IMR-90 (cell line): ENCODE results near the gene SLCO3A1. TPM values are rescaled to one million over a fixed set of nuclear protein-coding genes. Genes with fewer than 3 reads are reported as not detected.

Source experiments
- ATAC-seq: fragments of 200-7000 bp; cut with Tn5 transposase; 2 replicates; pipeline ENCODE4 v1.9.1; 2020; ENCODE audit warnings: low read depth, mild to moderate bottlenecking, moderate library complexity
- BruUV-seq: library from RNA; stranded (reverse); fragments of 400-500 nt; replicated peaks from 2 replicates; lab custom pipeline; 2021; lab: Mats Ljungman, UMichigan
- CTCF ChIA-PET: fragments of 300-600 bp; formaldehyde crosslinking; extraction: SDS; loops from one replicate; lab custom pipeline; 2021; ENCODE audit warnings: antibody characterized with exemption; lab: Yijun Ruan, JAX
- POLR2A ChIA-PET: fragments of 300-600 bp; sonication (Branson Sonifier 250); formaldehyde crosslinking; loops from one replicate; lab custom pipeline; 2022; ENCODE audit warnings: antibody characterized with exemption; ENCODE audit not compliant: unreplicated experiment; lab: Charles Lee
- DNase-seq: peaks from one replicate; pipeline ENCODE4 v3.0.0; 2013
- H2AFZ ChIP-seq: replicated peaks from 2 replicates; pipeline ENCODE3; 2013; ENCODE audit warnings: low read length, mild to moderate bottlenecking; ENCODE audit not compliant: poor library complexity
- H2AK5ac ChIP-seq: 2 replicates; pipeline ENCODE4 v1.6.1; 2013; ENCODE audit warnings: low read depth, low read length, inconsistent platforms
- H2AK9ac ChIP-seq: replicated peaks from 2 replicates; pipeline ENCODE3; 2013; ENCODE audit warnings: mild to moderate bottlenecking, low read depth, low read length, moderate library complexity; ENCODE audit not compliant: poor library complexity
- H2BK120ac ChIP-seq: 2 replicates; pipeline ENCODE4 v1.6.1; 2013; ENCODE audit warnings: low read depth, low read length, inconsistent platforms
- H2BK15ac ChIP-seq: 3 replicates; pipeline ENCODE4 v1.6.1; 2013; ENCODE audit warnings: low read depth, low read length, inconsistent platforms
- H2BK20ac ChIP-seq: 2 replicates; pipeline ENCODE4 v1.6.1; 2013; ENCODE audit warnings: low read depth, mild to moderate bottlenecking, inconsistent platforms, low read length, moderate library complexity
- H2BK5ac ChIP-seq: 2 replicates; pipeline ENCODE4 v1.6.1; 2013; ENCODE audit warnings: mild to moderate bottlenecking, low read depth, low read length, inconsistent platforms; ENCODE audit not compliant: poor library complexity, severe bottlenecking
- H3K14ac ChIP-seq: replicated peaks from 2 replicates; pipeline ENCODE4 v1.6.1; 2013; ENCODE audit warnings: low read depth, low read length, inconsistent platforms
- H3K18ac ChIP-seq: 2 replicates; pipeline ENCODE4 v1.6.1; 2013; ENCODE audit warnings: low read depth, low read length, control low read depth
- H3K23ac ChIP-seq: 2 replicates; pipeline ENCODE4 v1.6.1; 2013; ENCODE audit warnings: low read depth, low read length, inconsistent platforms
- H3K27ac ChIP-seq: 2 replicates; pipeline ENCODE4 v1.5.1; 2013; ENCODE audit warnings: mild to moderate bottlenecking, control low read depth, low read length; ENCODE audit not compliant: insufficient read depth
- H3K27me3 ChIP-seq: 2 replicates; pipeline ENCODE4 v1.6.1; 2013; ENCODE audit warnings: low read length; ENCODE audit not compliant: control insufficient read depth, insufficient read depth
- H3K36me3 ChIP-seq: 2 replicates; pipeline ENCODE4 v1.6.1; 2013; ENCODE audit warnings: low read length, mixed read lengths; ENCODE audit not compliant: control insufficient read depth, insufficient read depth
- H3K4ac ChIP-seq: 2 replicates; pipeline ENCODE4 v1.6.1; 2013; ENCODE audit warnings: low read depth, low read length, inconsistent platforms
- H3K4me1 ChIP-seq: 2 replicates; pipeline ENCODE4 v1.6.1; 2013; ENCODE audit warnings: low read length, mixed read lengths; ENCODE audit not compliant: control insufficient read depth, insufficient read depth
- H3K4me2 ChIP-seq: 2 replicates; pipeline ENCODE4 v1.6.1; 2013; ENCODE audit warnings: low read depth, mild to moderate bottlenecking, control low read depth, low read length, moderate library complexity
- H3K4me3 ChIP-seq: 2 replicates; pipeline ENCODE4 v1.5.1; 2013; ENCODE audit warnings: low read depth, mild to moderate bottlenecking, control low read depth, low read length, moderate library complexity; ENCODE audit not compliant: insufficient read depth
- H3K56ac ChIP-seq: 2 replicates; pipeline ENCODE4 v1.6.1; 2013; ENCODE audit warnings: low read length, inconsistent platforms; ENCODE audit not compliant: insufficient read depth; ENCODE audit errors: extremely low read depth
- H3K79me1 ChIP-seq, 2 experiments: 2 replicates each; pipeline ENCODE4 v1.6.1; 2013; ENCODE audit warnings: low read length in 2 of 2, inconsistent platforms in 1 of 2, low read depth in 1 of 2
- H3K9ac ChIP-seq: 2 replicates; pipeline ENCODE4 v1.6.1; 2013; ENCODE audit warnings: low read depth, low read length, control low read depth
- H3K9me1 ChIP-seq: 2 replicates; pipeline ENCODE4 v1.6.1; 2013; ENCODE audit warnings: low read length, inconsistent platforms; ENCODE audit not compliant: insufficient read depth
- H3K9me3 ChIP-seq: 2 replicates; pipeline ENCODE4 v1.6.1; 2013; ENCODE audit warnings: low read length; ENCODE audit not compliant: control insufficient read depth, insufficient read depth
- H4K20me1 ChIP-seq: 2 replicates; pipeline ENCODE4 v1.6.1; 2013; ENCODE audit warnings: low read length, inconsistent platforms; ENCODE audit not compliant: insufficient read depth
- H4K5ac ChIP-seq: 2 replicates; pipeline ENCODE4 v1.6.1; 2013; ENCODE audit warnings: mild to moderate bottlenecking, low read depth, low read length, control low read depth
- H4K8ac ChIP-seq, 2 experiments: 2 replicates each; pipeline ENCODE4 v1.6.1; 2013; ENCODE audit warnings: low read depth in 2 of 2, low read length in 2 of 2, control low read depth in 1 of 2, inconsistent platforms in 1 of 2
- H4K91ac ChIP-seq: 2 replicates; pipeline ENCODE4 v1.6.1; 2013; ENCODE audit warnings: low read depth, low read length, inconsistent platforms; ENCODE audit not compliant: insufficient read depth
- BHLHE40 ChIP-seq: fragments of 150-350 bp; IDR thresholded peaks from 2 replicates; pipeline ENCODE4 v1.6.1; 2016; ENCODE audit warnings: mild to moderate bottlenecking, low read depth, low read length
- CEBPB ChIP-seq: IDR thresholded peaks from 2 replicates; pipeline ENCODE4 v1.6.1; 2012; ENCODE audit warnings: low read depth, low read length, improper control_type of control experiment
- CHD1 ChIP-seq: IDR thresholded peaks from 2 replicates; pipeline ENCODE4 v1.6.1; 2012; ENCODE audit warnings: low read depth, low read length, improper control_type of control experiment
- CTCF ChIP-seq: conservative IDR thresholded peaks from 2 replicates; pipeline ENCODE4 v1.5.1; 2012; ENCODE audit warnings: mild to moderate bottlenecking, low read depth, low read length, improper control_type of control experiment
- ELK1 ChIP-seq: fragments of 150-350 bp; IDR thresholded peaks from 2 replicates; pipeline ENCODE4 v1.6.1; 2016; ENCODE audit warnings: low read depth, mild to moderate bottlenecking, low read length, moderate library complexity, borderline replicate concordance
- FOS ChIP-seq: fragments of 150-350 bp; IDR thresholded peaks from 2 replicates; pipeline ENCODE4 v1.6.1; 2016; ENCODE audit warnings: low read depth, low read length
- MAFK ChIP-seq: IDR thresholded peaks from 2 replicates; pipeline ENCODE4 v1.6.1; 2012; ENCODE audit warnings: low read depth, low read length, improper control_type of control experiment
- MAZ ChIP-seq: IDR thresholded peaks from 2 replicates; pipeline ENCODE4 v1.6.1; 2012; ENCODE audit warnings: low read depth, mild to moderate bottlenecking, low read length, improper control_type of control experiment, moderate library complexity, borderline replicate concordance
- MXI1 ChIP-seq: IDR thresholded peaks from 2 replicates; pipeline ENCODE4 v1.6.1; 2012; ENCODE audit warnings: low read depth, mild to moderate bottlenecking, low read length, moderate library complexity, borderline replicate concordance
- POLR2A ChIP-seq: IDR thresholded peaks from 2 replicates; pipeline ENCODE4 v1.6.1; 2012; ENCODE audit warnings: mild to moderate bottlenecking, low read depth, low read length
- RAD21 ChIP-seq: IDR thresholded peaks from 2 replicates; pipeline ENCODE4 v1.6.1; 2012; ENCODE audit warnings: low read length, improper control_type of control experiment
- RCOR1 ChIP-seq: IDR thresholded peaks from 2 replicates; pipeline ENCODE4 v1.6.1; 2012; ENCODE audit warnings: mild to moderate bottlenecking, low read length, improper control_type of control experiment; ENCODE audit not compliant: insufficient replicate concordance
- RFX5 ChIP-seq: IDR thresholded peaks from 2 replicates; pipeline ENCODE4 v1.8.0; 2012; ENCODE audit warnings: low read depth, mild to moderate bottlenecking, low read length, moderate library complexity
- SMC3 ChIP-seq: fragments of 150-350 bp; IDR thresholded peaks from 2 replicates; pipeline ENCODE4 v1.6.1; 2016; ENCODE audit warnings: low read depth, mild to moderate bottlenecking, antibody characterized with exemption, low read length, moderate library complexity
- WGBS, 2 experiments: methylation state at CpG; one replicate each; pipeline versions ENCODE4 v1.1.5 to v1.1.7; 2013; ENCODE audit warnings: missing lambda C conversion rate in 2 of 2; ENCODE audit not compliant: insufficient read length in 1 of 2; ENCODE audit errors: extremely low coverage in 2 of 2; 5-methylcytosine and 5-hydroxymethylcytosine counted together
- dilution Hi-C: fragments of 300-500 bp; cut with HindIII; formaldehyde crosslinking; loops from one replicate; pipeline ENCODE4 v1.14.3; 2018; ENCODE audit warnings: low sequenced_read_pairs; ENCODE audit not compliant: unreplicated experiment
- in situ Hi-C: fragments of 300-500 bp; cut with MboI; formaldehyde crosslinking; loops from 3 replicates; pipeline ENCODE4 v1.14.3; 2019; ENCODE audit warnings: low sequenced_read_pairs, inconsistent platforms, mixed read lengths
- intact Hi-C: fragments of 100-400 bp; cut with micrococcal nuclease; formaldehyde crosslinking; loops from 2 replicates; pipeline ENCODE4 v1.10.0; 2022
- polyA plus RNA-seq, 3 experiments: library from polyadenylated mRNA; depleted of rRNA; stranded (reverse); fragments of >200 nt; gene quantifications; 2 replicates each; pipeline ENCODE4 v1.2.3, GENCODE V29; 2012; ENCODE audit warnings: low replicate concordance in 1 of 3
- total RNA-seq: library from RNA; depleted of rRNA; stranded (reverse); fragments of >200 nt; gene quantifications from 2 replicates; pipeline ENCODE4 v1.2.3, GENCODE V29; 2012
- TF ChIP-seq, protein P1 (sequence below): fragments of 150-350 bp; IDR thresholded peaks from 2 replicates; pipeline ENCODE4 v1.6.1; 2017; ENCODE audit warnings: mild to moderate bottlenecking, antibody characterized with exemption, low read length, low read depth

Gene SLCO3A1
- total and polyA plus RNA-seq, 2 of the 4 experiments (the other 2 are of a cell fraction) = 4.7 to 8.1 TPM

GRCh38 chr15:91881569-91882297, 28.2 kb downstream of the SLCO3A1 start:
- H4K5ac ChIP-seq = no peak overlapping the region
- H4K20me1 ChIP-seq = no peaks in the 10 kb centered on the region
- H3K9me1 ChIP-seq = peaks cover 10% of the 10 kb centered on the region; the same call in 1 of the 2 replicates
- H3K4me3 ChIP-seq = no peak overlapping the region
- no peak overlapping the region for H2BK20ac ChIP-seq
- POLR2A ChIA-PET = no interaction called here
- dilution Hi-C loops = no loop called here
- H3K4me1 ChIP-seq = peaks cover 10% of the 10 kb centered on the region
- in situ Hi-C loops = no loop called here
- no peak overlapping the region for H3K4me2 ChIP-seq
- no peak overlapping the region for H2BK120ac ChIP-seq
- H3K4ac ChIP-seq = no peak overlapping the region; the same call in 1 of the 2 replicates
- CTCF ChIA-PET = no interaction called here
- H3K23ac ChIP-seq = no peak overlapping the region
- peaks cover 0 to 16% of the 10 kb centered on the region in 2 experiments; a peak in 1 of 4 replicates for H3K79me1 ChIP-seq
- H3K27me3 ChIP-seq = no peaks in the 10 kb centered on the region
- no peak overlapping the region for H3K27ac ChIP-seq
- no peak overlapping the region for H2BK15ac ChIP-seq
- H3K14ac ChIP-seq = no peak overlapping the region
- intact Hi-C loops = no loop called here
- ATAC-seq (no peak), DNase-seq (no peak)
- 50% methylated on average over 3 of the region's 9 CpGs; no CpG with 5 or more reads in 1 of the 2 experiments for WGBS, 2 experiments
- no peaks in the 10 kb centered on the region for H3K9me3 ChIP-seq
- H4K91ac ChIP-seq = peak overlapping the region; percentile 7; the same call in 1 of the 2 replicates
- H2AK5ac ChIP-seq = no peak overlapping the region
- no peak overlapping the region for H2AK9ac ChIP-seq
- no peak overlapping the region for H3K18ac ChIP-seq
- H3K9ac ChIP-seq = no peak overlapping the region
- no TSS peak for BruUV-seq
- H2AFZ ChIP-seq = no peak overlapping the region
- H3K56ac ChIP-seq = no peak overlapping the region
- no peak overlapping the region for H2BK5ac ChIP-seq
- no peak overlapping the region for H4K8ac ChIP-seq
- no peaks in the 10 kb centered on the region for H3K36me3 ChIP-seq
- TF ChIP-seq SMC3 (no peak), BHLHE40 (no peak), RAD21 (no peak), ELK1 (no peak), MXI1 (no peak), MAZ (no peak), MAFK (no peak), RFX5 (no peak), POLR2A (no peak), CEBPB (no peak), FOS (no peak), RCOR1 (no peak), CHD1 (no peak), CTCF (no peak)
- TF ChIP-seq, protein P1, sequence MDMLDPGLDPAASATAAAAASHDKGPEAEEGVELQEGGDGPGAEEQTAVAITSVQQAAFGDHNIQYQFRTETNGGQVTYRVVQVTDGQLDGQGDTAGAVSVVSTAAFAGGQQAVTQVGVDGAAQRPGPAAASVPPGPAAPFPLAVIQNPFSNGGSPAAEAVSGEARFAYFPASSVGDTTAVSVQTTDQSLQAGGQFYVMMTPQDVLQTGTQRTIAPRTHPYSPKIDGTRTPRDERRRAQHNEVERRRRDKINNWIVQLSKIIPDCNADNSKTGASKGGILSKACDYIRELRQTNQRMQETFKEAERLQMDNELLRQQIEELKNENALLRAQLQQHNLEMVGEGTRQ = no peak
